ENCODE measurements around the gene IKZF3.

The IKZF3 gene

DNA sequence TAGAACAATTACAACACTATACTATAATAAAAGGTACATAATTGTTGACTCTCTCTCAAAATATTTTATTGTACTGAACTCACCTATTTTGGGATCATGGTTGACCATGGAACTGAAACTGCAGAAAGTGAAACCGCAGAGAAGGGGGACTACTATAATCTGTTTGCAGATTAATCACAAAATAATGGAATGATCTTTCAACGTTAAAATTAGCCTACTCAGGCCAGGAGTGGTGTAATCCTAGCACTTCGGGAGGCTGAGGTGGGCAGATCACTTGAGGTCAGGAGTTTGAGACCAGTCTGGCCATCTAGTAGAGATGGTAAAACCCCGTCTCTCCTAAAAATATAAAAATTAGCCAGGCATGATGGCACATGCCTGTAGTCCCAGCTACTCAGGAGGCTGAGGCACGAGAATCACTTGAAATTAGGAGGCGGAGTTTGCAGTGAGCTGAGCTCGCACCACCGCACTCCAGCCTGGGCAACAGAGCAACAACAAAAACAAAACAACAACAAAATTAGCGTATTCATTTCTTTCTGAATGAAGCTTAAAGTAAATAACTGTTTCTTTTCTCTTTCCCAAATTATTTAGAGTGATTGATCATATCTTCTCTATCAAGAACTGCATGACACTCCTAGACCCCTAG is 45.6 kb downstream of the IKZF3 start:
- no peak for DNase-seq (ENCODE audit: low read depth in 2 of 3, low spot score in 1 of 3)

DNA sequence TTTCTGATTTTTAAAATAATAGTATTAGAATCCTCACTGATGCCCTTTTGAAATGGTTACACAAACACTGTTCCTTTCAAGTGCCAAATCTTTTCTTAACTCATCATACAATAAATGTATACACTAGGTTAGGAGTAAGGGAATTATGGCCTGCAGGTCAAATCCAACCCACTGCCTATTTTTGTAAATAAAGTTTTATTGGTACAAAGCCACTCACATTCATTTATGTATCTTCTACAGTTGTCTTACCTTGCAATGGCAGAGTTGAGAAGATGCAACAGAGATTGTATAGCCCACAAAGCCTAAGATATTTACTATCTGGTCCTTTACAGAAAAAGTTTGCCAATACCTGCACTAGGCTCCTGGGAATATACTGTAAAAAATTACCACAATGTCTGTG is 47.8 kb downstream of the IKZF3 start:
- DNase-seq (ENCODE audit: low read depth in 2 of 3, low spot score in 1 of 3) = no peak

DNA sequence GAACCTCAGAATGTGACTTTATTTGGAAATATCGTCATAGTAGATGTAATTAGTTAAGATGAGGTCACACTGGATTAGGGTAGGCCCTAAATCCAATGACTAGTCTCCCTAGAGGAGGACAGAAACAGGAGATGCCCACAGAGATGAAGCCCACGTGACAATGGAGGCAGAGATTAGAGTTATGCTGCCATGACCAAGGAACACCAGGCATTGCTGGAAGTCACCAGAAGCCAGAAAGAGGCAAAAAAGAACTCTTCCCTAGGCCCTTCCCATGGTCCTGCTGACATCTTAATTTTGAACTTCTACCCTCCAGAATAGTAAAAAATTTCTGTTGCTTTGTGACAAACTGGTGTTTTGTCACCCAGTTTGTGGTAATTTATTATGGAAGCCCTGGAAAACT is 49.6 kb downstream of the IKZF3 start:
- no peak for DNase-seq (ENCODE audit: low read depth in 2 of 3, low spot score in 1 of 3)

DNA sequence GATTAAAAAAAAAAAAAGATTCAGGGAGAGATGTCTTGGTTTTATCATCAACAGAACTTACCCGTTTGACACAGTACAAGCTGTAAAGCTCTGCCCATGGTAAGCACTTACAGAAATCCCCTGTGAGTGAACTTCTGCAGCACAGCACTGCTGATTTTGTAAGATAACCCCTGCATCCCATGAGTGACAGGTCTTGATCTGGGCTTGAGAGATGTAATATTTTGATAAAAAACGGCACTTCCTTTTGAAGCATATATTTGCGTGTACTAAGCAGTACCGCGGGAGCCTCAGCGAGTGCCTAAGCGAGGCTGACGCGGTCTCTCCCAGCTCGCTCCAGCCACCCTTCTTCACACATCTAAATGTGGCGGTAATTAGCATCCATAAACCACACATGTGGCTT is 50.5 kb downstream of the IKZF3 start:
- DNase-seq (ENCODE audit: low read depth in 2 of 3, low spot score in 1 of 3) = peak in 2 of 3 donors; percentile 21 to 37

DNA sequence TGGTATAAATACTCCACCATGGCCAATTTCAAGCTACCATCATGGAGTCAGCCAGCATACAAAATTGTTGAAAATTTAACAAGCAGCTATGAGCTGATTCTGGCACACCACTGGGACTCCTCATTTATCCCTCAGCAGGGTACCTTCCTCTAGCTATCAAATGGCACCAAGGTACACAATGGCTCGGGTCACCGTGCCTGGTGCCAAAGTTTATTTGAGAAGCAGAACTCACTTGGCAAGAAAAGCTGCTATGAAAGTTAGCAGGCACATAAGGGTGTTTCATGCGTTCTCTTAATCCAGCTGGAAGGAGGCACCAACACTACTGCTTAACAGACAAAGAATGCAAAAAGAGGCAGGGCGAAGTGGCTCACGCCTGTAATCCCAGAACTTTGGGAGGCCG is 51.6 kb downstream of the IKZF3 start:
- no peak for DNase-seq (ENCODE audit: low read depth in 2 of 3, low spot score in 1 of 3)

DNA sequence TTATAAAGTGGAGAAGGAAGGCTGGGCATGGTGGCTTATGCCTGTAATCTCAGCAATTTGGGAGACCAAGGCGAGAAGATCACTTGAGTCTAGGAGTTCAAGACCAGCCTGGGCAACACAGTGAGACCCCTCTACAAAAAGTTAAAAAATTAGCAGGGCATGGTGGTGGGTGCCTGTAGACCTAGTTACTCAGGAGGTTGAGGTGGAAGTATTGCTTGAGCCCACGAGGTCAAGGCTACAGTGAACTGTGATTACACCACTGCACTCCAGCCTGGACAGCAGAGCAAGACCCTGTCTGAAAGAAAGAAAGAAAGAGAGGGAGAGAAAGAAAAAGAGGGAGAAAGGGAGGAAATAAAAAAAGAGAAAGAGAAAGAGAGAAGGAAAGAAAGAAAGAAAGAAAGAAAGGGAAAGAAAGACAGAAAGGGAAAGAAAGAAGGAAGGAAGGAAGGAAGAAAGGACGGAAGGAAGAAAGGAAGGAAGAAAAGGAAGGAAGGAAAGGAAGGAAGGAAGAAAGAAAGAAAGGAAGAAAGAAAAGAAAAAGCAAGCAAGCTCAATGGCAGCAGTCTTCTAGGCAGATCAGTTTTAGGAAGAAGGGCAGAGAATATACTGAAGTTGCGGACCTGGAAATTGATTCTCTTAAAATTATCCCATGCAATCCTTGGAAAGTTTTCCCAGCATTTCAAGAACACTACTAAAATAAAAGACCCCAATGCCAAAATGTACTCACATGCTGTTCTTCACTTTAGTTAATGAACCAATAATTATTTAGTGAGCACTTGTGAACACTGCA is 53.0 kb downstream of the IKZF3 start:
- DNase-seq (ENCODE audit: low read depth in 2 of 3, low spot score in 1 of 3) = no peak

DNA sequence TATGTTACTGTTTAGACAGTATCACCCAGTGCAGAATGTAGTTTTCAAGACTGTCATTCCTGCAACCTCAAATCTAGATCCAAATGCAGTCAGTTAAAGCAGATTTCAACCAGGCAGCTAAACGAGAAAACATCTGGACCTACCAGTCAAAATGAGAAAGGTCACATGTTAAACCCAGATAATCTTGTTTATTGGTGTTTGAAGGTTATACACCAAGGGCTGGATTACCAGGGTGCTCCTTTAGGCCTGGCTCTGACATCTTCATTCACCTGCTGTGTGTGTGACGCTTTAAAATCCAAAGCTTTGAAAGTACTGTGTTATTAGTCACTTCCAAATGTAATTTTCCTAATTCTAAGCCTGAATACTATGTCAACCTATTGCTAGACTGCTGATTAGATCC is 54.9 kb downstream of the IKZF3 start:
- DNase-seq (ENCODE audit: low read depth in 2 of 3, low spot score in 1 of 3) = no peak

DNA sequence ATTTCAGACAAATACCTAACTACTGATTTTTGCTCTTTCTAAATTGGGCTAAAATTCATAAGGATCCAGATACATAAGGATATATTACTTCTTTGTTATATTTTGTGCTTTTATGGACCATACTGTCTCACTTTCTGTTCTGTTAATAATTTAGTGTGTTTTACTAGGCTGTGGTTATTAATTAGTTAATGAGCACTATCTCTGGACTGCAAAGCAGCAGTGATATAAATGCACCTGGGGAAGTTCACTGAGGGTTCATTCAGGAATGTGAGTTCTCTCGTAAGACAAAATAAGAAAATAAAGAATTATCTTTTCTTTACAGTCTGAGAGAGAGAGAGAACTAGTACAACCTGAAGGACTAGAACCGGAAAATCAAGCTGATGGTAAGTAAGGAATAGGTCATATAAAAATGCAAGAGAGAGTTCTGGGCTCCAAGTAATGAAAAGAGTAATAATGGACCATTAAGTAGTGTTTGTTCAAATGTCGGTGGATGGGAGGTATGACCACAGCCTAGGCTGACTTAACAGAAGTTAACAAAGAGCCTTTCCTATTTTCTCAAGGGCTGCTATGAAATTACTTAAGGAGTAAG is 55.6 kb downstream of the IKZF3 start:
- no peak for DNase-seq (ENCODE audit: low read depth in 2 of 3, low spot score in 1 of 3)

DNA sequence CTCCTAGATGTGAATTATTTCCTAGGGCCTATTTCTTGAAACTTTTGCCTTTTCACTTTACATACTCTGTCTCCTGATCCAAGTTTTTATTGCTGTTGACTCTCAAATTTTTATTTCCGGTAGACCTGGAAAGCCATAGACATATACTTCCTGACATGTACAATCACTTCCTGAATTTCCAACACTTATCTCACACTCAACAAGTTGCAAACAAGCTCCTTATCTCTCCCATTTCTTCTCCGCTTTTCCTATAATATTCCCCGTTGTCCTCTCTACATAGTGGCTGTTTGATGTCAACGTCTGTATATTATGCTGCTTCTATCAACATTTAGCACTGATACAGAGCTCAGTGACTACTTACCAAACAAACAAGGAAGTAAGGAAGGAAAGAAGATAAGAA is 59.3 kb downstream of the IKZF3 start:
- no peak for DNase-seq (ENCODE audit: low read depth in 2 of 3, low spot score in 1 of 3)

DNA sequence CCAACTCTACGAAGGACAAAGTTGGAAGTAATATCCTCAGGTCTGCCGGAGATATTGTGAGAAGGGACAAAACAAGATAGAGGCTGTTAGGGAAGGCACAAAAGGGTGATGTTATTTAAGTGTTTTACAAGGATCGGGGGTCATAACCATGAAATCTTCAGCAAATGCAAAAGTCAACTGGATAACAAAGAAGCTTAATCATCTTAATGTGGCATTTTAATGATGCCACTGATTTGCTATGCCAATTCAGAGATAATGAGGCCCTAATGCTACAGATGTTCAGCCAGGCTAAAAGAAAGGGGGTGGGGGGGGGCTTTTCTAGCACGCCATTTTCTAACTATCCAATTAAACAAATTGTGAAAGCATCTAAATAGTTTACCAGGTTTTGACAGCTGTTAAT is 63.1 kb downstream of the IKZF3 start:
- DNase-seq (ENCODE audit: low read depth in 2 of 3, low spot score in 1 of 3) = no peak

DNA sequence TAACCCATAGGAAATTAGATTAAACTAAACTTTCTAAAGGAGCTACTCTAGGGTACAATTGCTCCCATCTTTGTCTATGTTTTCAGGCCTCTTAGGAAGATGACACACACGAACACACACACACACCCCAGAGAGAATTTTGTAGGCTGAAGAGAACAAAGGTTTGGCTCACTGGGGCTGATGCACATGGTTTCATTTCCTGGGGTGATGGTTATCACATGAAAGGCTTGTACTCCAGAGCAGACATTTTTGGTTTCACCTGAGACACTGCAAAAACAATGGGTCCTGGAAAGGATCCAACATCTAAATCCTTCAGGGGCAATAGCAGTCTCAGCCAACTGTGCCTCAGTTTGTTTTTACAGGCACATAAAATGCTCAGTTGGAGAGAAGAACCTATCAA is 63.6 kb downstream of the IKZF3 start:
- DNase-seq (ENCODE audit: low read depth in 2 of 3, low spot score in 1 of 3) = peak in 2 of 3 donors; percentile 44 to 50

DNA sequence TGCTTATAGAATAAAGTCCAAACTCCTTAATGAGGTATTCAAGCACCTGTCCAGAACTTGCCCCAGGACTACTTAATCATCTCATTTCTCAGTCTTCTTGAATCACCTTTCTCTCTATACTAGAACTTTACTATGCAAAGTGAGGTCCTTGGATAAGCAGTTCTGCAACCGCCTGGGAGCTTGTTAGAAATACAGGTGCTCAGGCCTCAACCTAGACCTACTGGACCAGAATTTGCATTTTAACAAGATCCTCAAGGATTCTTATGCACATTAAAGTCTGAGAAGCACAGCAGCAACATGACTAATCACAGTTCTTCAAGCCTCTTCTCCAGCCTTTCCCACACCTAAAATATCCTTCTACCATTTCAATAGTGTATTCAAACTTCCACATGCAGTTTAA is 64.7 kb downstream of the IKZF3 start:
- DNase-seq (ENCODE audit: low read depth in 2 of 3, low spot score in 1 of 3) = no peak

DNA sequence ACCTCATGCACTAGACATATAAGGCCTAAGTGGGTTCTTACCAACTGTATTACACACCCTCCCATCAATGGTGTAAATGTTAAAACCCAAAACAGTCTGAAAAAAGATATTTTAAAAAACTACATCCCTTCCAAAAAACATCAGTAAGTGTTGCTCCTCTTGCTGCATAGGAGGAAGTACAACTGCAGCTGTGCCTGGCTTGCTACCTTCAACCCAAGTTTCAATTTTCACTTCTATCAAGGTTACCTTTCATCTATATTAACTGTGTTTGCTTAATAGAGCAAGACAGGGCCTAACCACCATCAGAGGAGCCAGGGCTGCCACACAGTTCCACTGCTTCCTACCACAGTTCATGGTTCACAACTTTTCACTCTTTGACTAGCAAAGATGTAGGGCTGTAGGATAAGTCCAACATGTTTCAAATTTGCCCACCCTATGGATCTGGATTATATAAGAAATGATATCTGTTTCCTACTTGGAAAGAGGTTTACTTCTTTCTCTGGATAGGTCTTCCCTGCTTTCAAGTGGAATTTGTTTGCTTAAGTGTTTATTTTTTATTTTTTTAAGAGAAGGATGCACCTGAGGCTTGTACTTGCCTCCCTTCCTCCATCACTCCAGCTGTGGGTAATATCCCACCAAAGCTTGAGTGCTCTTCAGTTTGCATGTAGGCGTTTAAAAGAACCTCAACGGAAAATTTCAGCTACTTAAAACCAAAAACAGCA is 69.7 kb downstream of the IKZF3 start:
- no peak for DNase-seq (ENCODE audit: low read depth in 2 of 3, low spot score in 1 of 3)

DNA sequence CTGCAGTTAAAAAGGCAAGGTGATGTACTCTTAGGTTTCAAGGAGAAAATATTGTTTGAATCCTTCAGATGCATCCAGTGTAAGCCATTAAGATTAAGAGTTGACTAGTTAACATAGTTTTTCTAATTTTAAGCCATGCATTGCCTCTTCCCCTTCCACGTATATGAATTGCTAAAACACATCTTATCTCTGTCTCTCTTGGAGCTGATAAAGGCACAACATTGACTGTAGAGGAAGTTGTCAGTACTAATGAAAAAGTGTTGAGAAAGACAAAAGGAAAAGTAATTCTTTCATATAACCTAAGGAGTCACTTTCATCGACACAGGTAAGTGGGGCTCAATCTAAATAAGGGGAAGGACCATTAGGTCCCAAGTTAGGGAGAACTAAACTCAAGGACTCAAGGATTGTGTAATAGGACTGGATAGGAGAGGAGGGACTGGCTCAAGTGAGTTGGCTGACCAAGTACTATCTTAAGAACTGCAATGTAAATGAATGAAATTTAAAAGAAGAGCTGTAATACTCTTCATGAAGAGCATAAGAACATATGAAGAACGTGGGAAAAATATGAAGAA is 70.7 kb downstream of the IKZF3 start:
- DNase-seq (ENCODE audit: low read depth in 2 of 3, low spot score in 1 of 3) = no peak

DNA sequence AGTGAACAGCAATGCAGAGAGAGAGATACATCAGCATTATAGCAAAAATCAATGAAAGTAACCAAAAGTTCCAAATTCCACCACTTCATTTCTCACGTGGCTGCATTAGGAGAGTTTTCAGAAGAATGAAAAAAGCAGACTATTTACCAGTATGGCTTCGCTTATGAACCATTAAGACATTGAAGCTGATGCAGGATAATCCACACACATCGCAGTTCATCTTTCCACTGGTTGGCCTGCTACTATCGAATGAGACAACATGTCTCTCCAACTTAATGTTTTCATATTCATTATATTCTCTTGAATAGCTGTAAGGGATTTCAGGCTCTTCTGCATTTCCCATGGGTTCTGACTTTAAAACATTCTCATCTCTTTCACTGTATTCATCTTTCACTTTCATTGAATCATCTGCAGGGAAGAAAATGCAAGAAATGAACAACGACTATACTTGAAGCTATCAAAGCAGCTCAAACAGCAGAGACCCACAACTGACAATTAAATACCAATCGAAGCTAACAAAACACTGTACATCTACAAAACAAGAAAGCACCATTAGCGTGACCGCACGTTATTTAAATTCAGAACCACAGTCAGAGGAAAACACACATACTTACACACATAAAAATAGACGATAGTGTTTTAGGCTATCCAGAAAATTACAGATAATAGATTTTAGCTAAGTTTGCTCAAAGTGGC is 71.4 kb downstream of the IKZF3 start:
- DNase-seq (ENCODE audit: low read depth in 2 of 3, low spot score in 1 of 3) = no peak

DNA sequence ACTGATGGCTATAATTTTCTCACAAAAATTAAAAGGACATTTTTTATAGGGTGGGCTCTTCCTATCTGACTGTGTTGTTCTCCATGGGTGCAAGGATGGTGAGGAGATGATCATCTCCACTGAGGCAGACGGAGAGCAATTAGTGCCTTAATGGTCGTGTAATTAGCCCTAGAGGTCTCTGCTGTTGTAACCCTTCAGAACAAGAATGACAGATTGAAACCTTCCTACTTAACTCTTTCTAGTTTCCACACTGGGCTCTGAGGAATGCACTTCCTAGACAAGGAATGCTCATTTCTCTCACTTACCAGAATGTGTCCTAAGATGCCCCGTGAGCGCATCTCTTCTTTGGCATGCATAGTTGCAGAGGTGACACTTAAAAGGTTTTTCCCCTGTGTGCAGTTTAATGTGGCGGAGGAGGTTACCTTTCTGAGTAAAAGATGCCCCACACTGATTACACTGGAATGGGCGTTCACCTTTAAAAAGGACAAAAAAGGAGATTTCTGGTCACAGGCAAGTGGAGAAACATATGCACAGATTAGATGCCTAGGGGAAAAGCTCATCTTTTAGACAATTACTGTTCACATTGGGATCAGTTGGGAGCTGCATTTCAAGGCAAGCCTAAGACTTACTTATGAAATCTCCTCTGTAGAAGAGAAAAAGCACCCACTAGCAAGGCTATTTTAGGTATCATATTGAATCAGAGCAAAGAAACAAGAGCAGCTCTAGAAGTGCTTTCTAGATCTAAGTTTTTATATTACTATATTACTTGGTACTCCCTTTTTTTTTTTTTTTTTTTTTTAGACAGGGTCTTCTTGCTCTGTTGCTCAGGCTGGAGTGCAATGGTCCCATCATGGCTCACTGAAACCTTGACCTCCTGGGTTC is 72.8 kb downstream of the IKZF3 start:
- peak in 2 of 3 donors; percentile 40 to 51 for DNase-seq (ENCODE audit: low read depth in 2 of 3, low spot score in 1 of 3)

DNA sequence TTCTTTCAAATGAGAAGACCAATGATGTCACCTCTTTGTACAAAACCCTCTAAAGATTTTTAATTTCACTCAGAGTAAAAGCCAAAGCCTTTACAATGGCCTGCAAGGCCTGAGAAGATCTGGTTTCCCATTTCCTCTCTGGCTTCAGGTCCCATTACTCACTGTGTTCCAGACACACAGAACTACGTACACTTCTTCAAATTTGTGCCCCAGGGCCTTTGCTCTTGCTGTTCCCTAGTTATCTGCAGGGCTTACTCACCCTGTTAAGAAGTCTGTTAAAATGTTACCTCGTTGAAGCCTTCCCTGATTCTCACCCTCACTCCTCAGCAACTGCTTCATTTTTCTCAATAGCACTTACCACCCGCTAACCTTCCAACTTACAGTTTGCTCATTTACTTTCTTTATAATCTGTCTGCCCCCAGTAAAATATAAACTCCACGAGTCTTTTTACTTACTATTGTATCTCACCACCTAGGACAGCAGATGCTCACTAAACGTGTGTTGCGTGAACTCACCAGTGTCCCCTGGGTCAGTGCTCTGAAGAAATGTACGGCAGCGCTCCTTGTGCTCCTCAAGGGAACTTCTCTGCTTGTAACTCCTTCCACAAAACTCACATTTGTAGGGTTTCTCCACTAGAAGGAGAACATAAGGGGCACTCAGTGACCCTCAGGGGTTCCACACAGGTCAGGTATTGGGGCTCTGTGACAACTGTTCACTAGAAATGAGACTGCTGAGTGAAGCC is 76.2 kb downstream of the IKZF3 start:
- no peak for DNase-seq (ENCODE audit: low read depth in 2 of 3, low spot score in 1 of 3)

DNA sequence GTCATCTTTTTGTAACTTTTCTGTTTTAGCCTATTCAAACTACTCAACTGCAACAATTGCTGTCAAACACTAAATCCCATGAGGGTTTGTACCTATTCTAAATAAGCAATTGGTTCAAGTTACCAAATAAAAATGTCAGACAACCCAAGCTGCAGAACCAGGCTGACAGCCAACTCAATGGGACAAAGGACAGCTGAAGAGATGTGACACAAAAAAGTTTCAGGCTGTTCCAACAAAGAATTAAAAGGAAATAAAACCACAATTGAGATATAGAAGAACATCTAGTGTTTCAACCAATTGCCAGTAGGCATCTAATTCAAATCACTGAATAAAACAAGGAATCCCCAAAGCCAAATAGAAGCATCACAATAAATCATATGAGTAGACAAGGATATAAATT is 77.1 kb downstream of the IKZF3 start:
- DNase-seq (ENCODE audit: low read depth in 2 of 3, low spot score in 1 of 3) = no peak

DNA sequence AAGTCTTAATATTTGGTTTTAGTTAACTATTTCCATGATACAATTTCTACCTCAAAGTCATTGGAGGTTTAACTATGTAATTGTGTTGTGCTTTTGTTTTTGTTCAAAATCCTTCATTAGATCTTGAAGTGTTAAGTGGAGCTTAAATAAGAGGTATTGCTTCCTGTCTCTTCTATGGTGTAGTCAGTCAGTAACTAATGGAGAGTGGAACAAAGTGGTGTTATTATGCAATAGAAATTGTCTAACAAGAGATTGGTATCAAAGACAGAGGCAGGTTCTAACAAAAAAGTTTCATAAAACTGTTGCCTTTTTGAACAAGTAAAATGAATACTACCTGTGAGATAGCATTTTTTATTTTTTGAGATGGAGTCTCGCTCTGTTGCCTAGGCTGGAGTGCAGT is 81.1 kb downstream of the IKZF3 start:
- DNase-seq (ENCODE audit: low read depth in 2 of 3, low spot score in 1 of 3) = no peak
